ENCODE measurements around the gene XIRP2.

XIRP2 gene

DNA sequence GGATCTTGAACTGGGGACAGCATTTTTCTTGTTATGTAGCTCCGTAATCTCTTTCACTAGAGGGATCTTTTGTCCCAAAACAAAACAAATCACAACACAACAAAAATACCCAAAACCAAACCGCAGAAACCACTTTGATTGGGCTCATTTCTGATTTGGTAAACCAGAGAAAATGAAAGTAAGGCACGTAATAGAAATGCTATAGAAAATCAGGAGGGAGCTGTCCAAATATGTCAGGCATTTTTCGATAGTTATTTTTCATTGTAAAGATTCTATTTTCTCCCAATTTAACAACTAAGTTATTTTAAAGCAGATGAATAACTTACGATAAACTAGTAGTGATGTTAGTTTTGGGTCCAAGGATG is 406.5 kb downstream of the XIRP2 start:
- Histone ChIP-seq H3K9ac (ENCODE audit: low read length) (no peak overlapping the region), H3K4me3 (ENCODE audit: low read length) (peak overlapping the region; percentile 90)

DNA sequence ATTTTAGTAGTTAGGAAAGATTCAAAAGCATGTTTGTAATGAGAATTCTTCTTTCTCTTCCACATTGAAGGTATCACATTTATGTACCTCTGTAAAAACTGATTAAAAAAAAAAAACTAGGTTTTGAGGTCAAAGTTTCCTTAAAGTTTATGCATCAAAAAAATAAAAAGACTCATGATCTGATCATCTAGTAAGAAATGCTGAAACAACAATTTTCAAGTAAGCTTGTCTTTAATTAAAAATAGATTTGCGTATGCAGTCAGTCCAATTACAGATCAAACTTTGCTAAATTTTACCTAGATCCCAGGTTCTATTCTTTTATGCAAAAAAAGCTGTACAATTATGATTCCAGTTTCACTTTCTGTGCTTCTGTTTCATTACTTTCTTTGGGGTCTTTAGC is 409.0 kb downstream of the XIRP2 start:
- no peak overlapping the region for H3K27ac ChIP-seq (ENCODE audit: low read depth, low read length)
- no peak overlapping the region for H3K4me3 ChIP-seq (ENCODE audit: low read length)
- H3K36me3 ChIP-seq (ENCODE audit: control insufficient read depth, insufficient read depth, low read length): no peaks in the 10 kb centered on the region
- H3K4me1 ChIP-seq (ENCODE audit: control insufficient read depth, insufficient read depth, low read length): no peaks in the 10 kb centered on the region
- no peaks in the 10 kb centered on the region for H3K27me3 ChIP-seq (ENCODE audit: control insufficient read depth, insufficient read depth, low read length)
- H3K9ac ChIP-seq (ENCODE audit: low read length): no peak overlapping the region

More for the DNA sequence above, 406.5 kb downstream of the XIRP2 start:
- no peaks in the 10 kb centered on the region for H3K27me3 ChIP-seq (ENCODE audit: control insufficient read depth, insufficient read depth, low read length)
- no peak overlapping the region for H3K27ac ChIP-seq (ENCODE audit: low read depth, low read length)
- no peaks in the 10 kb centered on the region for H3K36me3 ChIP-seq (ENCODE audit: control insufficient read depth, insufficient read depth, low read length)
- no peaks in the 10 kb centered on the region for H3K4me1 ChIP-seq (ENCODE audit: control insufficient read depth, insufficient read depth, low read length)

DNA sequence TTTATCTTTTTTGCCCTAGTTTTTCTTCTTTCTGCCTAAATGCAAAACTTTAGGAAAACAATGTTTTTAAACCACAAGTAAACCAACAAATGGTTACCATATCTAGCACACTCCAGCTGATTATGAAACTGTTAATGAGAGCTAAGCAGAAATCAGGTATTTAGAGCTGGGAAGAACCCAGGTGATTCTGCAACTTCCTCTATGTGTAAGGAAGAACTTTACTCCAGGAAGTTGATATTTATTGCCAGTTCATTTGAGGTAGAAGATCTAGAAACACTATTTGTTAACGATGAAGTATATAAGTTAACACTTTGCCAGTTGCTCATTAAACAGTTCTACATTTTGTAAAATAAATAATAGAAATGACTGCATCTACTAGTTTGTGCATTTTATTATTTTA is 409.7 kb downstream of the XIRP2 start:
- H3K36me3 ChIP-seq (ENCODE audit: control insufficient read depth, insufficient read depth, low read length): no peaks in the 10 kb centered on the region
- no peak overlapping the region for H3K9ac ChIP-seq (ENCODE audit: low read length)
- H3K4me1 ChIP-seq (ENCODE audit: control insufficient read depth, insufficient read depth, low read length): no peaks in the 10 kb centered on the region
- H3K4me3 ChIP-seq (ENCODE audit: low read length): no peak overlapping the region
- no peaks in the 10 kb centered on the region for H3K27me3 ChIP-seq (ENCODE audit: control insufficient read depth, insufficient read depth, low read length)
- H3K27ac ChIP-seq (ENCODE audit: low read depth, low read length): no peak overlapping the region
